Measurements from ENCODE around the gene B3GNT4.
"Not testable (repeated sequence)": the region's sequence is repeated elsewhere in the genome, so short reads cannot be mapped to it uniquely, and the experiment has no call there.

The B3GNT4 gene

GRCh38 chr12:122203301-122204166 lies at the start of gene B3GNT4:
B3GNT4 (plus strand) TSS chr12:122203709; CDS start chr12:122204619, 910 bp downstream.
- DNase-seq (ENCODE audit: low spot score) = peak; percentile 61

GRCh38 chr12:122155705-122156104 lies 47.8 kb upstream of the B3GNT4 start:
- no peak for DNase-seq (ENCODE audit: low spot score)

DNA sequence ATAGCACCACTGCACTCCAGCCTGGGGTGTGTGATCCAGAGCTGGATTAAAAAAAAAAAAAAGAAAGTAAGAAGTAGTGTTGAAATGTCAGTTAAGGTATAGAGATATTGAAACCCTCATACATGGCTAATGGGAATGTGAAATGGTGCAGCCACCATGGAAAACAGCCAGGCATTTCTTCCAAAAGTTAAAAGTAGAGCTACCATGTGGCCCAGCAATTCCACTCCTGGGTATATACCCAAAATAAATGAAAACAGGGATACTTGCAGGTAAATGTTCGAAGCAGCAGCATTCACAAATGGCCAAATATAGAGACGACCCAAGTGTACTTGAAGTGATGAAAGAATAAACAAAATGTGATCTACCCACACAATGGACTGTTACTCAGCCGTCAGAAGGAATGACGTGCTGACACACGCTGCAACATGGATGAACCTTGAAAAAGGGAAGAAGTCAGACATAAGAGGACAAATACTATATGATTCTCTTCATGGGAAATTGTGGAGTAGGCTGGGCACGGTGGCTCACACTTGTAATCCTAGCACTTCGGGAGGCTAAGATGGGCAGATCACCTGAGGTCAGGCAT lies 44.7 kb upstream of the B3GNT4 start:
- no peak for DNase-seq (ENCODE audit: low spot score)

DNA sequence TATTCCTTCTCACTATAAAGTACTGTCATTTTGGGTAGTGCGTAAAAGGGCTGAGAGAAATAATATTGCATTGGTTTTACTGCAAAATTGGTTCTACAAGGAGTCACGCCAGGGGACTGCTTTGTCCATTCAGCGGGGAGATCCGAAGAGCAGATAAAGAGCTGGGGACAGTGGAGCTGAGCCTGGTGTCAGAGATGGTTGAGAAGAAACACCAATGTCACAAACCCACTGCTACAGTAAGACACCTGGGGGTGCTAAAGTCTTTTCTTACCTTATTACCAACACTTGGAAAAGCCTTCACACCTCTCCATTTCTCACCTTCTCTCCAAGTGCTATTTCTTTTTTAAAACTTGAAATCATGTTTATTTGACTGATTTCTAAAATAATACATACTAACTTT lies 43.6 kb upstream of the B3GNT4 start:
- no peak for DNase-seq (ENCODE audit: low spot score)

GRCh38 chr12:122160761-122161160 lies 42.7 kb upstream of the B3GNT4 start:
- DNase-seq (ENCODE audit: low spot score) = no peak

GRCh38 chr12:122161682-122162081 lies 41.8 kb upstream of the B3GNT4 start:
- no peak for DNase-seq (ENCODE audit: low spot score)

- DNase-seq (ENCODE audit: low spot score) = no peak
These were observed 40.5 kb upstream of the B3GNT4 start for GRCh38 chr12:122162976-122163375.

DNA sequence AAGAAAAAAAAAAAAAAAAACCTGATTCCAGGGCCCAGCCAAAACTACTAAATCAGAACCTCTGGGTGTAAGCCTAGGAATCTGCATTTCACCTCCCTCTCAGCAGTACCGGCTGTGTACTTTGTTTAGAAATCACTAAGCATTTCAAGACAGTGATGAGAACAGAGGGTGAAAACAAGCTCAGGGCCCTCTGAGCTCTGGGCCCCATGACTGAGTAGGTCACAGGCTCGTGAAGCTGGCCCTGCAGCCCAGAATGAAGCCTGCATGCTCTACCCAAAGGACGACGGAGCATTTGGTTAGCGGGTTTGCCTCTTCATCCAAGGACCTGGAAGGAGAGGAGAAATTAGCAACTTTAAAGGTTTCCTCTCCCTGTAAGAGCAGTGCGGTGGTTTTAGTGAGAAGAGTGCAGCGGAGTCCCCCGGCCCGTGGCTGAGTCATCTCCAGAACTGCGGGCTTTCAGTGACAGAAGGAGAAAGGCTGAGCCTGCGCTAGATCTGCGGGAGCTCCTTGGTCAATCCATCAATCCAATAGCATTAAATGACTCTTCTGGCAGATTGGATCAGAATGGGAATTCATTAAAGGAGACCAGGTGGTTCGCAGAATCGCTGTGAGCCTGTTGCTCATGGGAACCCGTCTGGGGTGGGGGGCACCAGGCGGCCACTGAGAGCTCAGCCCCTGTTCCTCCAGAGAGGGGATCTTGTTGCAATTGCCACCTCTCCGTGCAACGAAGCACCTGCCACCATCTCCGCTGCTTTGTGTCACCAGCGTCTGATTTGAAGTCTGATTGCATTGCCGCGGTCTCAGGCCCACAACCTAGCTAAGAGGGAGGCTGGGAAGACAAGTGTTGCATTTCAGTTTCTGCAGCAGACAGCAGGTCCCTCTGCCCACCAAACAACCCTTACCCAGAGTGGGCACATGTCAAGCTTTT lies 36.8 kb upstream of the B3GNT4 start:
- no peak for DNase-seq (ENCODE audit: low spot score)

DNA sequence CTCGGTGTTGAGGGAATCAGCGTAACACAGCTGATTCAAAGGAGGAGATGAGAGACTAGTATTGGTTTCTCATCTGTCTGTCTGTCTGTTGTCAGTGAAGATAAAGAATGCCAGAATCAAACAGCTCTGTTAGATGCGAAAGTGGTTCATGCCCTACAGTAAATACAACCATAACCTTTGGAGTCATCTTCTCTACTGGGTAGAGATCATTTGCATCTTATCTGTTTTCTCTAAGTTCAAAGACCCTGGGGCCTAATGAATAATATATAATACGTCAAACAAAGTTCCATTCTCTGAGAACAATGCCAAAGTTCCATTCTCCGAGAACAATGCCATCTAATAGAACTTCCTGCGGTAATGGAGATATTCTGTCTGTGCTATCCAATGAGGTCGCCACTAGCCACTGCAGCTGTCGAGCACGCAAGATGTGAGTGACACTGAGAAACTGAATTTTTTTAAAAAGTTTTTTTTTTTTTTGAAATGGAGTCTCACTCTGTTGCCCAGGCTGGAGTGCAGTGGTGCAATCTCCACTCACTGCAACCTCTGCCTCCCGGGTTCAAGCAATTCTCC lies 36.1 kb upstream of the B3GNT4 start:
- DNase-seq (ENCODE audit: low spot score) = no peak

DNA sequence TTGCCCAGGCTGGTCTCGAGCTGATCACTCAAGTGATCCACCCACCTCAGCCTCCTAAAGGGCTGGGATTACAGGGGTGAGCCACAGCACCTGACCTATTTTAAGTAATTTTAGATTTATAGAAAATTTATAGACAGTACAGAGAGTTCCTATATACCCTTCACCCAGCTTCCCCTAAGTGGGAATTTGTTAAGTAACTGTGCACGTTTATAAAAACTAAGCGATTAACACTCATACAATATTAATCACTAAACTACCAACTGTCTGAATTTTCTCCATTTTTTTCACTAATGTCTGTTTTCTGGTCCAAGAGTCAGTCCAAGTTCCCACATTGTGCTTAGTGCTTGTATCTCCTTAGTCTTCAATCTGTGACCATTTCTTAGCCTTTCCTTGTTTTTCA lies 35.0 kb upstream of the B3GNT4 start:
- no peak for DNase-seq (ENCODE audit: low spot score)

GRCh38 chr12:122171399-122171798 lies 32.1 kb upstream of the B3GNT4 start:
- no peak for DNase-seq (ENCODE audit: low spot score)

DNA sequence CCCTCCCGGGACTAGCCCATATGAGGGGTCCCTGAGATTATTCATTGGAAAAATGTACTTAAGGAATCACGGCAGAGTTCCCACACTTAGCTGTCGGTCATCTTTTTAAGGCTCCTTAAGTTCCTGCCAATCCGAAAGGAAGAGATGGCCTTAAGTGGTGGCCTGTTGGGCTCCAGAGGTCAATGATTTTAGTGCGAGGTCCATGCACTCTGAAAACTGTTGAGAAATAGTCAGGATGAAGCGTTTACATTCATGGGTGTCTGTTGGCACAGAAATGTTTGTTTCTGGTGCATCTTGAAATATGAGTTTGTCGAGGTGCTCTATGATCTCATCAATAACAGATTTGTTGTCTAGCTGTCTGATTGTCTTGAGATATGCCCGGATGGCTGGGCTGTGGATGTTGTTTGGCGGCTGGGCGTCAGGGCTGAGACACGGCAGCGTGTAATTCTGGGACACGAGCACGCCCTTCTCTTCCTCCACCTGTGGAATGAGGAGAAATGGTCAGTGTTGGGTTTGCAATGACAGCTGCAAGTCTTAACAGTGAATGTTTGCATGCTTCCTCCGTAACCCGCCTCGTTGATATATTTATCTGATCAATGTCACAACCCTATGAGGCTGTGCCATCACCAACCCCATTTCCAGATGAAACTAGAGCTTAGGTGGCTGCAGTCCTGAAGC lies 31.1 kb upstream of the B3GNT4 start:
- no peak for DNase-seq (ENCODE audit: low spot score)

GRCh38 chr12:122174155-122174845 lies 29.2 kb upstream of the B3GNT4 start, which contains the start of gene IL31:
IL31 (minus strand) TSS chr12:122174221; CDS start chr12:122174172, 49 bp downstream.
- no peak for DNase-seq (ENCODE audit: low spot score)

DNA sequence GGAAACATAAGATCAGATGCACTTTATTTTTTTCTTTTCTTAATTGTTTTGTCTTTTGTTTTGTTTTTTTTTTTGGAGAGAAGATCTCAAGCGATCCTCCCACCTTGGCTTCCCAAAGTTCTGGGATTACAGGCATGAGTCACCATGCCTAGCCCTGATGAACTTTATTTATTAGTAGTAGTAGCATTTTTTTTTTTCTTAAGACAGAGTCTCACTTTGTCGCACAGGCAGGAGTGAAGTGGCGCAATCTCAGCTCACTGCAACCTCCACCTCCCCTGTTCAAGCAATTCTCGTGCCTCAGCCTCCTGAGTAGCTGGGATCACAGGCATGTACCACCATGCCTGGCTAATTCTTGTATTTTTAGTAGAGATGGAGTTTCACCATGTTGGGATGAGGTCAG lies 27.0 kb upstream of the B3GNT4 start:
- not testable (repeated sequence) for DNase-seq (ENCODE audit: low spot score)

DNA sequence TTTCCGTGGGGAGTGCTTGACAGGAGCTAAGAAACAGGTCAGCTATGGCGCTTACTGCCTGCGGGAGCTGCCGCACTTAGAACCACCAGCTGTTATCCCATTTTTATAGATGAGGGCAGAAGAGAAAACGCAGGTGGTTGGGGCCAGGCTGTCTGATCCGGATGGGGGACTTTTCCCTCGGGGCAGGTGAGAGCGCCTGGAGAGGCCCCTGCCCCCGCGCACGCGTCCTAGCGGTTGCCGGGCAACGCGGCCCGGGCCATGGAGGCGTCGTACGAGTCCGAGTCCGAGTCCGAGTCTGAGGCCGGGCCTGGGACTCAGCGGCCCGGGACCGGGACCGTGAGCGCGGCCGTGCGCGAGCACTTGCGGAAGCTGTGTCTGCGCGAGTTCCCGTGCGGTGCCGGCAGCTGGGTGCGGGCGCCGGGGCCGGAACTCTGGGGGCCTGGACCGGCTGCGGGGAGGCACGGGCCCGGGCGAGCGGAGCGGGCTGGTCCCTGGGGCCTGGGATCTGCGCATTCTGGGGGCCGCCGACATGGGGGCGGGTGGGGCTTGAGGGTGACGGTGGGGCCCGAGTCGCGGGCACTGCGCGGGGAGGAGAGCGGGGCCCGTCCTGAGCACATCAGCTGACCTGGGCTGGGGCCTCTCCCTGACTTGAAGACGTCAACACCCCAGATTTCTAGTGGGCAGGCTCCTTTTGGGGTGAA lies 20.5 kb upstream of the B3GNT4 start, which contains the start of gene LRRC43:
TSS of gene LRRC43 (plus strand) at position 237 of the 701 bp plus-strand sequence. CDS start at position 259, 22 bp downstream.
- DNase-seq (ENCODE audit: low spot score) = no peak

DNA sequence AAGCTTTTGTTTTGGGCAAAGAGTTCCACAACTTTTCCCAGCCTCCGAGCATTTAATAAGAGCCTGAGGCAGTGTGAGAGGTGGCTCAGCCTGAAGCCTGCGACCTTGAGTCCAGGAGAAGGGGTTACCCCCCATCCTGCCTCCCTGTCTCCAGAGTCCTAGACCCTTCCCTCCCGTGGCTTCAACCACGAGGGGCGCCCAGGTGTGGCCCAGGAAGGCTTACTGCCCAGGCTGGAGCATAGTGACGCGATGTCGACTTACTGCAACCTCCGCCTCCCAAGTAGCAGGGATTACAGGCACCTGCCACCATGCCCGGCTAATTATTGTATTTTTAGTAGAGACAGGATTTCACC lies 19.9 kb upstream of the B3GNT4 start:
- no peak for DNase-seq (ENCODE audit: low spot score)

DNA sequence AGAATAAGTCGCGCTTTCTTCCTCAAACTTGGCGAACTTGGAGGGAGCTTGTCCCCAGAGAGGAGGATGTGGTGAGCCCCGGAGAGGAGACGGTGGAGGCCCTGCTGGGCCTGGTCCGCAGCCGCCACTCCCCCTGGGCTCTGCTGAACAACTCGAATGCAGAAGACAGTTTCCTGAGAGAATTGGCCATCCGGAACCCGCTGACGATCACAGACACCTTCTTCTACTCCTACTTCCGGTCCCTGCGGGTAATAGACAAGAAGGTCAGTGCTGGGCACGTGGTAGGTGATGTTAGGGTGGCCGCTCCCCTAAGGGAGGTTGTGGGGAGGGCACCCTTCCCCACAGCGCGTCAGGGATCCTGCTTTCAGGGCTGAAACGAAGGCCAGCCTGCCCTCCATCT lies 19.0 kb upstream of the B3GNT4 start:
- DNase-seq (ENCODE audit: low spot score) = no peak

GRCh38 chr12:122185079-122185478 lies 18.4 kb upstream of the B3GNT4 start:
- DNase-seq (ENCODE audit: low spot score) = no peak

DNA sequence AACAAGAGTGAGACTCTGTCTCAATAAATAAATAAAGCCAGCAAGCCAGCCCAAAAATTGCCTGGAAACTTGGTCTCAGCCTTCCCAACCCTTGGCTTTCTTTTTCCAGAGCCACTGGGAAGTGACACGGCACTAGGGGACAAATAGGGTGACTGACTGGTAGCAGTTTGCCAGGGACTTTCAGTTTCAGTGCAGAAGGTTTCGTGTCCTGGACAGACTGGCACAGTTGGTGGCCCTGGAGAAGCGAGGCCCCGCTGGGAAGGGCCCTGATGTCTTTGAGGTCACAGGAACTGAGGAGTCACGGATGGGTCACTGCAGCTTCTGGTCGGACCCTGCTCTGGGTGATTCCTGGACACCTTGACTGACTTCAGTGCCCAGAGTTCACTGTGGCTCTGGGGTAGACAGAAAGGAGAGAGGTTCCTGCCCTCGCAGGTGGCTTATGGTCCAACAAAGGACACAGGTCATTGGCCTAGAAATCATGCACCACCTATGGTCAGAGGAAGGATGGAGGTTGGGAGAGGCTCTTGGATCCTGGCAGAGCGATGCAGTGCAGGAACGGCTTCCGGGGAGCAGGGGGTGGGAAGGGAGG lies 17.9 kb upstream of the B3GNT4 start:
- no peak for DNase-seq (ENCODE audit: low spot score)

DNA sequence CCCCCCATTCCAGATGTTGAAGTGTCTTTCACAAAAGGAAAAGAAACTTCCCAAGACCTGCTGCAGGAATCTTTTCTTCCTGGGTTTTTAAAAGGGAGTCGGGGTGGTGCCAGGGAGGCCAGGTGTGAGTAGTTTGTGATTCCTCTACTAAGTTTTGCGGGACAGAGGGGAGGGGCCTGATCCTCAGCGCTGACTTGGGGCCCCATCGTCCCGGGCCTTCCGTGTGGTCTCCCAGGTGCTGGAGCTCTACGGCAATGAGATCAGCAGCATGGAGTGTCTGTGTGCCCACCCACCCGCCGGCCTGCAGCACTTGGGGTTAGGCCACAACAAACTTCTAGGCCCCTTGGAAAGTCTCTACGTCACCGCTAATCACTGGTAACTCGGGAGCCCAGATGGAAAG lies 16.0 kb upstream of the B3GNT4 start:
- no peak for DNase-seq (ENCODE audit: low spot score)

Data from putamen (tissue), 1 donor.